Osteocyte (in vitro differentiated cells): Measurements from ENCODE around the gene C1orf35. TPM values are rescaled to one million over a fixed set of nuclear protein-coding genes. Genes with fewer than 3 reads are reported as not detected.

Experiments used
- DNase-seq: peaks from one replicate; pipeline ENCODE4 v3.0.0; 2021; ENCODE audit warnings: mixed read lengths; ENCODE audit not compliant: unreplicated experiment; ENCODE audit errors: extremely low spot score
- H3K27ac Mint-ChIP-seq: one replicate; pipeline ENCODE4 v1.8.0; 2021; ENCODE audit warnings: mild to moderate bottlenecking, mixed read lengths; ENCODE audit not compliant: unreplicated experiment
- H3K27me3 Mint-ChIP-seq: one replicate; pipeline ENCODE4 v1.8.0; 2021; ENCODE audit warnings: mixed read lengths; ENCODE audit not compliant: unreplicated experiment
- H3K36me3 Mint-ChIP-seq: one replicate; pipeline ENCODE4 v1.8.0; 2021; ENCODE audit warnings: mixed read lengths; ENCODE audit not compliant: unreplicated experiment
- H3K4me1 Mint-ChIP-seq: one replicate; pipeline ENCODE4 v1.8.0; 2021; ENCODE audit warnings: mixed read lengths; ENCODE audit not compliant: unreplicated experiment
- H3K4me3 Mint-ChIP-seq: one replicate; pipeline ENCODE4 v1.8.0; 2021; ENCODE audit warnings: mild to moderate bottlenecking, moderate library complexity, mixed read lengths; ENCODE audit not compliant: unreplicated experiment
- H3K9me3 Mint-ChIP-seq: one replicate; pipeline ENCODE4 v1.8.0; 2021; ENCODE audit warnings: mixed read lengths; ENCODE audit not compliant: unreplicated experiment
- CTCF ChIP-seq: fragments of 200-600 bp; sonication (generic); IDR thresholded peaks from 2 replicates; pipeline ENCODE4 v1.5.0; 2021; ENCODE audit warnings: antibody characterized with exemption, mild to moderate bottlenecking, moderate library complexity
- total RNA-seq: library from RNA; stranded (reverse); gene quantifications from 2 replicates; pipeline ENCODE4 v1.2.1, GENCODE V29; 2021

C1orf35 gene
- total RNA-seq, 1 donor from 2014 or later, result 13.6 TPM

GRCh38 chr1:228090613-228091081, 12.5 kb downstream of the C1orf35 start:
- peaks cover 9% of the 10 kb centered on the region for H3K36me3 Mint-ChIP-seq
- H3K27ac Mint-ChIP-seq, result peak overlapping the region; percentile 18
- no peaks in the 10 kb centered on the region for H3K27me3 Mint-ChIP-seq
- peaks cover 55% of the 10 kb centered on the region for H3K4me1 Mint-ChIP-seq
- no peak for TF ChIP-seq CTCF
- peaks cover 11% of the 10 kb centered on the region for H3K9me3 Mint-ChIP-seq
- no peak for DNase-seq
- no peak overlapping the region for H3K4me3 Mint-ChIP-seq

- Mint-ChIP-seq H3K4me1 (peaks cover 64% of the 10 kb centered on the region), H3K9me3 (peaks cover 3% of the 10 kb centered on the region), H3K36me3 (peaks cover 3% of the 10 kb centered on the region), H3K4me3 (no peak overlapping the region), H3K27ac (peak overlapping the region; percentile 52), H3K27me3 (no peaks in the 10 kb centered on the region)
- no peak for DNase-seq
- no peak for TF ChIP-seq CTCF
Measured at GRCh38 chr1:228089519-228090380, 13.4 kb downstream of the C1orf35 start.

- no peak for TF ChIP-seq CTCF
- Mint-ChIP-seq H3K9me3 (no peaks in the 10 kb centered on the region), H3K4me3 (no peak overlapping the region), H3K27ac (peak overlapping the region; percentile 84), H3K27me3 (no peaks in the 10 kb centered on the region), H3K36me3 (no peaks in the 10 kb centered on the region), H3K4me1 (peaks cover 73% of the 10 kb centered on the region)
- DNase-seq, result no peak
Measured at GRCh38 chr1:228088586-228089498, 14.3 kb downstream of the C1orf35 start.

GRCh38 chr1:228087771-228088251, 15.3 kb downstream of the C1orf35 start:
- peaks cover 74% of the 10 kb centered on the region for H3K4me1 Mint-ChIP-seq
- peak overlapping the region; percentile 42 for H3K4me3 Mint-ChIP-seq
- H3K27me3 Mint-ChIP-seq, result no peaks in the 10 kb centered on the region
- no peaks in the 10 kb centered on the region for H3K36me3 Mint-ChIP-seq
- H3K27ac Mint-ChIP-seq, result peak overlapping the region; percentile 84
- no peaks in the 10 kb centered on the region for H3K9me3 Mint-ChIP-seq
- no peak for DNase-seq
- TF ChIP-seq CTCF, result no peak
